ENCODE data around the gene CHD5.
A peak's percentile ranks its signal among the peaks of the same experiment; 100 is the strongest.

The CHD5 gene

GRCh38 chr1:6059866-6060265 is 120.3 kb downstream of the CHD5 start:
- TF ChIP-seq, protein P1, sequence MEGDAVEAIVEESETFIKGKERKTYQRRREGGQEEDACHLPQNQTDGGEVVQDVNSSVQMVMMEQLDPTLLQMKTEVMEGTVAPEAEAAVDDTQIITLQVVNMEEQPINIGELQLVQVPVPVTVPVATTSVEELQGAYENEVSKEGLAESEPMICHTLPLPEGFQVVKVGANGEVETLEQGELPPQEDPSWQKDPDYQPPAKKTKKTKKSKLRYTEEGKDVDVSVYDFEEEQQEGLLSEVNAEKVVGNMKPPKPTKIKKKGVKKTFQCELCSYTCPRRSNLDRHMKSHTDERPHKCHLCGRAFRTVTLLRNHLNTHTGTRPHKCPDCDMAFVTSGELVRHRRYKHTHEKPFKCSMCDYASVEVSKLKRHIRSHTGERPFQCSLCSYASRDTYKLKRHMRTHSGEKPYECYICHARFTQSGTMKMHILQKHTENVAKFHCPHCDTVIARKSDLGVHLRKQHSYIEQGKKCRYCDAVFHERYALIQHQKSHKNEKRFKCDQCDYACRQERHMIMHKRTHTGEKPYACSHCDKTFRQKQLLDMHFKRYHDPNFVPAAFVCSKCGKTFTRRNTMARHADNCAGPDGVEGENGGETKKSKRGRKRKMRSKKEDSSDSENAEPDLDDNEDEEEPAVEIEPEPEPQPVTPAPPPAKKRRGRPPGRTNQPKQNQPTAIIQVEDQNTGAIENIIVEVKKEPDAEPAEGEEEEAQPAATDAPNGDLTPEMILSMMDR (IDR thresholded peaks at IDR 0.05; ENCODE audit: low read length, missing control alignments): no peak
- DNase-seq (ENCODE audit: low read depth): no peak
- no peak overlapping the region for H3K4me3 ChIP-seq (replicated peaks; ENCODE audit: low read depth, low read length)

- TF ChIP-seq, protein P1 (IDR thresholded peaks at IDR 0.05; ENCODE audit: low read length, missing control alignments): no peak
- DNase-seq (ENCODE audit: low read depth): no peak
- H3K4me3 ChIP-seq (replicated peaks; ENCODE audit: low read depth, low read length): no peak overlapping the region
Observed at GRCh38 chr1:6057170-6057845, 122.8 kb downstream of the CHD5 start.

DNA sequence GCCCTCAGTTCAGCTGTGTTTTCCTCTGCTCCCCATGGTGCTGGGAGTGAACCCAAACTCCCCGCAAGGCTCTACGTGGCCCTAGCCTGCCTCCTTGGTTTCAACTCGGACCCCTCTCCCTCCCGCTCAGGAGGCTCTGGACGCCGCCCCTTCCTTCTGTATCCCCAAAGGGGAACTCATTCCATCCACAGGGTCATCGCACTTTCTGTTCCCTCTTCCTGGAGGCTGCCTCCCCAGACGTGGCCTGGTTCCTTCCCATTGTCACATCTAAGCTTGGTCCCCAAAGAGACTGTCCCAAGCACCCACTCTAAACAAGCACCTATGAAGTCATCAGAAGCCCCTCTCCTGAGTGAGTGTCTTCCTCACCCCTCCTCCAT is 123.6 kb downstream of the CHD5 start:
- TF ChIP-seq, protein P1 (IDR thresholded peaks at IDR 0.05; ENCODE audit: low read length, missing control alignments): no peak
- no peak for DNase-seq (ENCODE audit: low read depth)

DNA sequence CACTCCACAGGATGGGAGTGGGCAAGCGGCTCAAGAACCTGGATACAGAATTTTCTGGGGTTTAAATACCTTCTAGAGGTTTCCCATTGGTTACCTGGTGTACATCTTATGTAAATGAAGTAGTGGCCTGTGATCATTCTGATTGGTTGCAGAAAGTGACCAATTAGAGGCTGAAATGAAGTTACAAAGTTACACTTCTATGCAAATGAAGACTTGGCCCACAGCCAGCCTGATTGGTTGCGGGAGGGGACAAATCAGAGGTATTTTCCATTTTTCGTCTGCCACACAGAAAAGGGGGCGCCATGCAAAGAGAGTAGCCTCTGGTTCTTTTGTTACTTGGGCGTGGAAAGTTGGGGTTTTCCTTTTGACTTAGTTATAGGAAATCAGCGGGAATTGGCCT is 125.5 kb downstream of the CHD5 start:
- DNase-seq (ENCODE audit: low read depth): no peak
- TF ChIP-seq, protein P1 (IDR thresholded peaks at IDR 0.05; ENCODE audit: low read length, missing control alignments): no peak
- no peak overlapping the region for H3K4me3 ChIP-seq (replicated peaks; ENCODE audit: low read depth, low read length)

More for the DNA sequence above, 123.6 kb downstream of the CHD5 start:
- H3K4me3 ChIP-seq (replicated peaks; ENCODE audit: low read depth, low read length): no peak overlapping the region

DNA sequence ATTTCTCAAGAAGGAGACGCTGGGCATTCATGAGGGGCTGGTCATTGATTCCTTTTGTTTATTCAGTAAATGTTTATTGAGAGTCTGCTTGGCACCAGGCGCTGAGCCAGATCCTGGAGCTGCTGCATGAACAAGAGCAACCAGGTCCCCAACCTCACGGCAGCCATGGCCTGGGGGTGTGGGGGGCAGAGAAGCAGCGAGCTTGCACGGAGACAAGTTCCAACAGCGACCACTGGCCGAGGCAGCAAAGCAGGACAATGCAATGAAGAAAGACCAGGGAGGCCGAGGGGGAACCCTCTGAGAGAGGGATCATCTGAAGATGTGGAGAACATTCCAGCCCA is 126.9 kb downstream of the CHD5 start:
- no peak for DNase-seq (ENCODE audit: low read depth)
- H3K4me3 ChIP-seq (replicated peaks; ENCODE audit: low read depth, low read length): no peak overlapping the region
- TF ChIP-seq, protein P1 (IDR thresholded peaks at IDR 0.05; ENCODE audit: low read length, missing control alignments): no peak

DNA sequence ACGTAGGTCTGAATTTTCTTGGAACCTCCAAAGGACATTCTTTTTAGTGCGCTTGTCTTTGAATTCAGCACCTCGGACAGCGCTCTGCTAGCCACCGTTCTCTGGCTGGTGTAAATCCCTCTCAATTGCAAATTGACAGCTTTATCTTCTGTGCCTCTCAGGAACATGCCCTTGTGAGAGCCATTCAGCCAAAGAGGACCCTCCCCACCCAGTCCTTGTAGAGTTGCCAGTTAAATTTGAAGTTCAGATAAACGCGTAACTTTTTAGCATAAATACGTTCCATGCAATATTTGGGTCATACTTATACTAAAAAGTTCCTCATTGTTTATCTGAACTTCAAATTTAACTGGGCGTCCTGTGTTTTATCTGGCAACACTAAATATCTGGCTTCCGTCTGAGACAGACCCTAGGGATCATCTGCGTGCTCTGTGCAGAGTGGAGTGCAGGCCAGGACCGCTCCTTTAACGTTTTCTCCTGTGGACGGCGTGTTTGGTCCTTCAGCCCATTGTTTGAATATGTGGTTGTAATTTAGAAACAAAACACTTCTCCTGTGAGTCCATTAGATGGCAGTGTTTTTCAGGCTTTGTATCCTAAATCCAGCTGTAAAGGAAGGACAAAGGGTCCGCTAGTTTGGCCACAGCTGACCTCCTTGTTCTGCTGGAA is 127.4 kb downstream of the CHD5 start:
- DNase-seq (ENCODE audit: low read depth): peak; percentile 80
- TF ChIP-seq, protein P1 (IDR thresholded peaks at IDR 0.05; ENCODE audit: low read length, missing control alignments): peak; percentile 63
- no peak overlapping the region for H3K4me3 ChIP-seq (replicated peaks; ENCODE audit: low read depth, low read length)

Data from fibroblast of pulmonary artery (primary cell).